Measurements from ENCODE around the gene STRIP2.
"Not testable (repeated sequence)": the region's sequence is repeated elsewhere in the genome, so short reads cannot be mapped to it uniquely, and the experiment has no call there.

STRIP2 gene

DNA sequence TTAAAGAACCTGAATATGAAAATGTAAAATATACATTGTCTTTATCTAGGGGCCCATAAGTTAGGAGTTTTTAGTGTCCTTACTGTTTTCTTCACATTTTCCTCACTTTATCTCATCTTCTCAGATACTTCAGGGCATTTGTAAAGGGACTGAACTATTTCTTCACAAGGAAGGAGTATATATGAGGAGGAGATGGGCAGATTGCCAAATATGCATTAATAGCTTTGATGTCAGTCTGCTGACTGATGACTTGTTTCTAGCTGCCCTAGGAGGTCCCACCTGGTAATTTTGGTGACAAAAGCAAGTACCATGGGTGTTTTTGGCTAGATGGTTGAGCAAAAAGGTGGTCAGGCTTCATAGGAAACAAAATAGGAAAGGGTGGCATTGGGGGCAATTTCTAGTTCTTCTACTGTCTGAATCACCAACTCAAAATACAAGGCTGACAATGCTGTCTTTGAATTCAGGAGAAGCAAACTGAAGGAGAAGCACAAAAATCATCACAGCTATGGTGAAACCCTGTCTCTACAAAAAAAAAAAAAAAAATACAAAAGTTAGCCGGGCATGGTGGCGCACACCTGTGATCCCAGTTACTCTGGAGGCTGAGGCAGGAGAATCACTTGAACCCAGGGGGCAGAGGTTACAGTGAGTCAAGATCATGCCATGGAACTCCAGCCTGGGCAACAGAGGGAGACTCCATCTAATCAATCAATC, 10.4 kb upstream of the STRIP2 start:
- DNase-seq = no peak

DNA sequence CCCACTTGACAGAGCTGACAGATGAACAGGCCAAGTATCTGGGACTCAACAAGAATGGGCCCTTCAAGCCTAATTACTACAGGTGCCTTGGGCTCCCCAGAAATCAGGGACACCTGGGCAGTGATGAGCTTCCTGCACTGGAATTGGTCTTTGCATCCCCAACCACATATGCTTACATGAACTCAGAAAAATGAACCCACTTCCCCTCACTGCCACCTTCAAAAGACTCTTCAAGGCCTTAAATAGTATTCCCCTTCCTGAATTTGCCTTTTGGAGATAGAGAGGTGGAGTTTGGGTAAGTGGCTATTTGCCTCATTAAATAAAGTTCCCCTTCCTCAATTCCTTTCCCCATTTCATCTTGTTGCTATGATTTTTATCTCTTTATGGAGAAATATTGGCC, 7.8 kb upstream of the STRIP2 start:
- no peak for DNase-seq

DNA sequence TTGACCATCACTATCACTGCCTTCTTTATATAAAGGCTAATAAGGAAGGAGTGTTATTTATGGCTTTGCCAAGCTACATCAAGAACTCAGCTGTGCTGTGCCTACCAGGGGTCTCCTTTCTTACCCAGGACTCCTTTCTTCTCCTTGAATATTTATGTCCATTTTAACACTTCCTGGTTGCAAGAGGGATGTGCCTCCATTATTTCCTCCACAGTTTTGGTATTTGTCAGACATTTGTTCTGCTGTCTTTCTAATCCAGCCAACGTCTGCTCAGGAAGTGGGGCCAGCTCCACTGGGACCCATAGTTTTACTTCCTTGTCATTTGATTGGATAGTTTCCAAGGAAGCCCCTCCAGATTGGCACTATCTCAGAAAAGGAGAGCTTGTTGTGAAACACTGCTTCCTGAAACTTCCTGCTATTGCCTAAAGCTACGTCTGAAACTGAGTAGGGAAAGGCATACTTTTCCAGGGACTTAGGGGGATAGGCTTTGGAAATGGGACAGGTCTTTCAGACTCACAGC, 6.6 kb upstream of the STRIP2 start:
- DNase-seq = no peak

DNA sequence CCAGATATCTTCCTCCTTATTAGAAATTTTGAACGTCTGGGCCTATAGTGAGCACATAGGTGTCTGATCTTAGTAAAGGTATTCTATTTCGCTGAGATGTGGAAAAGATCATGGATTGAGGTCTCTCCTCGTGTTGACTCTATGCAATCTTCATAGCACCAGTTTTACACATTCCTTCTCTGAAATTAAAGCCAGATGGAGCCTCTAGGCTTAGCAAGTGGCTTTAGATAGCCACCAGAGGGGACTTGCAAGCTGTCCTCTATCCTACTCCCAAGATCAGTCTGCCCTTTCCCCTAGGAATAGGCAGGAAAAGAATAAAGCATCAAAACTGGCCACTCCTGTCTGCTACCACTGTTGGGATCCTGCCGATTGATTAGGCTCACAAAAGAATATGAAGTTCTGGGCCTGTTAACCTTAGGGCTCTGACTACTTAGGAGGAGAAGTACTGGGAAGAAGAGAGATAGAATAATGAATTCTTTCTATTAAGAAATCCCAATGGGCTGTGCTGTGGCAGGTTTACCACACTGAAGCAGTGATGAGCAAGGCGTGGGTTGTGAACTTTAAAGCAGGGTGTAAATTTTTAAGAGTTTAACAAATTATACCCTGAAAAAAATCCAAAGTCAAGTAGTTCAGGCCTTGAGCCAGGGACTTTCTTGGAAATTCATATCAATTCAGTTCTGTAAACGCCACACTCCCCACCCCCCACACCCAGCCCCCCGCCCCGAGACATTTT, 2.2 kb upstream of the STRIP2 start:
- no peak for DNase-seq

DNA sequence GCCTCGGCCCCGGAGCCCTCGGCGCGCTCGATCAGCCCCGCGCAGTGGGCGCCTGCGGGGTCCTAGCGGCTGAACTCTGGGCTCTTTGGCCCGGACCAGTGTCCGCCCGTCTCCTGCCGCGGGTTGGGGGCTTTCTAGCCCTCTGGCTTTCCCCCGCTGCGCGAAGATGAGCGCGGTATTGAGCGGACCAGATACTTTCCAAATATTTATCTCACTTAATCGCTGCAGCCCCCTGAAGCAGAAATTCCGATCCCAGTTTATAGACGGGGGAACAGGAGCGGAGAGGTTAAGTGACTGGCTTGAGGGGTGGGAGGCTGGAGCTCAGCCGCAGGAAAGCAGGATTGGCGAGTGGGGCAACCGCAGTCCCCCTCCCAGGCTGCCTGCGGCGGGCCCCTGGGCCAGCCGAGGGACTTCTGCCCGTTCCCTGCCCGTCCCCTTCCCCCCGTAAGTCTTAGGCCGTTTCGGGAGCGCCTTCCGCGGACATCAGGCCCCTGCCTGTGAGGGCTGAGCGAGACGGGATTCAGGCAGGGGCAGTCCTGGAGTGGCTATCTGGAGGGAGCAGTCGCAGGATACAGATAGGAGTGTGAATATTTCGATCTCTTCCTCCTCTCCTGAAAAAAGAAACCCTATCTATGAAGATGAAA, 565 bp downstream of the STRIP2 start:
- DNase-seq = no peak

DNA sequence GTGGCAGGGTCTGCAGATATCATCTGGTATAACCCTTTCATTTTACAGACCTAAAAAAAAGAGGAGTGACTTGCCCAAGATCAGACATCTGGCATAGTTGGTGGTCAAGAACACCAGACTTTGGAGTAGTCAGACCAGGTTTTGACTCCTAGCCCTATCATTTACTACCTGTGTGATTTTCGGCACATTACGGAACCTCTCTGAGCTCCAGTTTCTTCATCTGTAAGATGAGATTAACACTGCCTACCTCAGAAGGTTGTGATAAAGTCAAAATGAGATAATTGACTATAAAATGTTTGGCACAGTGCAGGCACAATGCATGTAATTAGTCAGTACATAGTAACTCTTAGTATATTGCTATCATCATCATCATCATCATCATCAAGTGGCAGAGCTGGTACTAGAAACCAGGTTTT, 1.2 kb downstream of the STRIP2 start:
- DNase-seq = no peak

DNA sequence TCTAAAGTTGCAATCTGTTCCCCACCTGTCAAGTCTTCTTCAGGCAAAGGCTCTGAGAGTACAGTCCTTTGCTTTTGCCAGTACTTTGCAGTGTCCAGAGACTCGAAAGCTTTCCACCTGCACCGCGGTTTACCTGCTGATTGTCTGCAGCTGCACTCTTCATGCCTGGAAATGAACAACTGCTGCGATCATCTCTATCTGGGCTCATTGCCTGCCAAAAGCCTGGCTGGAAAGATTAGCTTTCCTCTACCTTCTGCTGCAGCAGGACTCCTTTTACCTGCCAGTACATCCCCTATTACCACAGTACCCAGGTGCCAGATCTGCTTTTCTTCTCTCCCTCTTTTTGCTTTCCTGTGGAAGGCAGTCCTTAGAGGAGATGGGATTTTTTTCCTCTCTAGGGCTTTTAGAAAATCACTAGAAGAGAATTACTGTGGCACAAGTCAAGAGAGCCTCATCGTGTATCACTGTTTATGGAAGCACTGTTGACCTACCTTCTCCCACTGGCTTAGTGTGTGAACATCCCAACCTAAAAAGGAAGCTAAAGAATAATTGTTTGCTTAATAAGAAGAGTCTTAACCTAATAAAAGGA, 2.2 kb downstream of the STRIP2 start:
- DNase-seq = no peak

DNA sequence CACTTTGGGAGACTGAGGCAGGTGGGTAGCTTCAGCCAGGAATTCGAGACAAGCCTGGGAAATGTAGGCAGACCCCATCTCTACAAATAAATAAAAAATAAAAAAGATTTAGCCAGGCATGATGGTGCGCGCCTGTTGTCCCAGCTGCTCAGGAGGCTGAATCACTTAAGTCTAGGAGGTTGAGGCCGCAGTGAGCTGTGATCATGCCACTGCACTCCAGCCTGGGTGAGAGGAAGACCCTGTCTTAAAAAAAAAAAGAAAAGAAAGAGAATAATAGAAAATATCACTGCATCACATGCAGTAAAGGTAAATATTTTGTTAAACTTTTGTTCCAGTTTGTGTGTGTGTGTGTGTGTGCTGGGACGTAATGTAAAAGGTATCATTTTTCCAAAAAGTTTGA, 3.0 kb downstream of the STRIP2 start:
- DNase-seq = no peak

DNA sequence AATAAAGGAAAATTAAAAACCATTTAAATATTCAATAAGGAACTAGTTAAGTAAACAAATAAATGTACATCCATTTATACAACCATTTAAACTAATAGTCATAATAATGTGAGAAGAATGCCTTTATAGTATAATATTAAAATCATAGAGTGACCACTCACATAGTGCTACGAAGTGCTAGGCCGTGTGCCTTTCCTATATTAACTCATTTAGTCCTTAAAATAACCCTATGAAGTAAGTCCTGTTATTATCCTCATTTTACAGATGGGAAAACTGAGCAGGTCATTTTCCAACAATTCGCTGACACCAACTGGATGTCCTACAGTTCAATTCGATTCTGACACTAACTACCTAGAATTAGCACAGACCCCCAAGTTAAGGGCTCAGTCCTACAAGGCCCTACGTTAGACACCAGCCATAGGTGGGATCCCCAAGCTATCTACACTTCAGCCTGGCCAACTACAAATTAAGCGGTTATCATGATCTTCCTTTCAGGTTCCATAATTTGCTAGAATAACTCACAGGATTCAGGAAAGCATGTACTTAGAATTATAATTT, 4.1 kb downstream of the STRIP2 start:
- no peak for DNase-seq

DNA sequence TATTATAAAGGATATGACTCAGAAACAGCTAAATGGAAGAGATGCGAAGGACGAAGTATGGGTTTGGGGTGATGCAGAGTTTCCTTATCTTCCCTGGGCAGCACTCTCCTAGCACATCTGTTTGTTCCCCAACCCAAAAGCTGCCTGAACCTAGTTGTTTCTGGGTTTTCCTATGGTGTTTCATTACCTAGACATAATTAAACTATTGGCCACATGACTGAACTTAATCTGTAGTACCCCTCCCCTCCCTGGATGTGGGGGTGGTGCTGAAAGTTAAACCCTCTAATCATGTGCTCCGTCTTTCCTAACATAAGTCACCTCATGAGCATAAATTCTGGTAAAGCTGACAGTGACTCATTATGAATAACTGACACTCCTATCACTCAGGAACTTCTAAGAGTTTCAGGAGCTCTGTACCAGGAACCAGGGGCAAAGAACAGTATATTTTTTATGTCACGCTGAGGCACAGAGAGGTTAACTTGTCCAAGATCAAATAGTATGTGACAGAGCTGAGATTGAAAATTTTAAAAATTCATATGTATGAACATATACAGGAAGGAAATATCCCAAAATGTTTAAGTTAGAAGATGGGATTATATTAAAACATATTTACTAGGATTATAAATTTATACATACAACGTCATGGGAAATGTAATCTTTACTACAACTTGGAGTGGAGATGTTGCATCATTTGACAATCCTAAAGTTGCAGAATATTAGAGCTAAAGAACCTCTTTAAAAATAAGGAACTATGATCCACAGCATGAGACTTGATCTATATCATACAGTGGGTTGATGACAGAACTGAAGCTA, 4.8 kb downstream of the STRIP2 start:
- no peak for DNase-seq

DNA sequence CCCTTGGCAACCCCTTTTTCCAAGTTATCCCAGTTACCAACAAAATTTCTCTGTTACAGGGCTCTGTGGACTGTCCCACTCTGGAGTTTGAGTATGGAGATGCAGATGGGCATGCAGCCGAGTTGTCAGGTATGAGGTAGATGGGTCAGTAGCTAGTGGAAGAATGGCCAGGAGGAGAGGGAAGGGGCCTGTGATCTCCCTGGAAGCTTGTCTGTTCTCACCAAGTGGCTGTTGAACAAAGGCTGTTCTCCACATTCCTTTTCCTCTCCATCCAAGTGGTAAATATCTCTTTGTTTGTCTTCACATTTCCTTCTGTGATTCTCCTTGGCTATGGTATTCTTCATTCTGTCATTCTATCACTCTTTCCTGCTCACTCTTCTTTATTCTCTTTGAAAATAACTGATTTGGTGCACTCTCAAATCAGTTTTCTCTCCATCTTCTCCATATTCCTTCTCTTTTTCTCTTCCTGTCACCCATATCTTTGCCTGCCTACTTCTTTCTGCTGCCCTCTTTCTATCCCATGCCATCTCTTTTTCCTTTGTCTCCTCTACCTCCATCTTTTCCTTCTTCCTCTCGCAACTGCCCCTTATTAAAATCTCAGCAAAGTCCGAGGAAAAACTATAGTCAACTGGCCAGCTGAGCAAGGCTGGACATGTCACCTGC, 5.9 kb downstream of the STRIP2 start:
- no peak for DNase-seq

DNA sequence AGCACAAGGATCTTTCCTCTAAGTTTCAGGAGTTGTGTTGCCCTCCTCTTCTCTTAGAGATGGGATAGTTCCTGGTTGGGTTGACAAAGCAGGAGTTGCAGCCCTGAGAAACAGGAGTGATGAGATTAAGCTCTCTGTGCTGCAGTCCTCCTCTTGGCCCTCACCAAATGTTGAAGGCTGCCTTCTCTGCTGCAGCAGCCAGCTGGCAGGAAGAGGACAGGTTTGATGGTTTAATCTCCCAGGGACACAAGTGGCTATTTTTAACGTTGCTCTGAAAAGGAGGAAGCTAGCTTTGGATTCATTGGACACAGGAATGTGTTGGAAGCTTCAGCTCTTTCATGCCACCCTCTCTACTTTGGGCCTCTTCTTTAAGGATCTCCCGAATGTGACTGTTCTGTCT, 9.4 kb downstream of the STRIP2 start:
- no peak for DNase-seq

DNA sequence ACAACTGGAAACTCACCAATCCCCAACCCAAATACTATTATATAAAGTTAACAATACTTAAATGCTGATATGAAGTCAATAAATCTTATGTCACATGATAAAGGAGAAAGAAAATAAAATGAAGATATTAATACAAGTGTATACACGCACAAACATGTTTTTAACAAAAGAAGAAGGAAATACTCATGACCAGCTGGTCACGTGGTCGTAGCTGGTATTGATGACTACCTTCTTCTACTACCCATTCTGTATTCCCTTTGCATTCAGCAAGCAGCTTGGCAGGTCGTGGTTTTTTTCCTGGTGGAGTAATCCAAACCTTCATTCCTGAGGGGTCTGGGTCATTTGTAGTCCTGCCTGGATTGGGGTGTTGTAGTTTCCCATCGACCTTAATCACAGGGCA, 10.5 kb downstream of the STRIP2 start:
- not testable (repeated sequence) for DNase-seq

DNA sequence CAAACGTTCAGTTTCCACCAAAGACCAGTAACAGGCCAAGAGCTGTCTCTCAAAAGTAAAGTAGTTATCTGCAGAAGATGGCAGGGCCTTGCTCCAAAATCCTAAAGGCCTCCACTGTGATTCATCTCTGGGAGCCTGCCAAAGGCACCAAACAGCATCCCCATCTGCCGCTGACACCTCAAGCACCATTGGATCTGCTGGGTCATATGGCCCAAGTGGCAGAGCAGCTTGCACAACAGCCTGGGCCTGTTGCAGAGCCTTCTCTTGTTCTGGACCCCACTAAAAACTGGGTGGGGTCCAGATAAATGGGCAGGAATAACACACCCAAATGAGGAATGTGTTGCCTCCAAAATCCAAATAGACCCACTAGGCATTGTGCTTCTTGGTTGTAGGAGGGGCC, 12.7 kb downstream of the STRIP2 start:
- not testable (repeated sequence) for DNase-seq

DNA sequence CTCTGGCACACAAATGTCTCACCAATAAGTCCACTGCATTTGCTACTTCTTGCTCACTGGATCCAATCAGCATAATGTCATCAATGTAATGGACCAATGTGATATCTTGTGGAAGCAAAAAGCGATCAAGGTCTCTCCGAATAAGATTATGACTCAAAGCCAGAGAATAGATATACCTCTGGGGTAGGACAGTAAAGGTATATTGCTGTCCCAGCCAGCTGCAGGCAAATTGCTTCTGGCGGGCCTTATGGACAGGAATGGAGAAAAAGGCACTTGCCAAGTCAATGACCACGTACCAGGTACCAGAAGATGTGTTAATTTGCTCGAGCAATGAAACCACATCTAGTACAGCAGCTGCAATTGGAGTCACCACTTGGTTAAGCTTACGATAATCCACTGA, 13.2 kb downstream of the STRIP2 start:
- DNase-seq = not testable (repeated sequence)

DNA sequence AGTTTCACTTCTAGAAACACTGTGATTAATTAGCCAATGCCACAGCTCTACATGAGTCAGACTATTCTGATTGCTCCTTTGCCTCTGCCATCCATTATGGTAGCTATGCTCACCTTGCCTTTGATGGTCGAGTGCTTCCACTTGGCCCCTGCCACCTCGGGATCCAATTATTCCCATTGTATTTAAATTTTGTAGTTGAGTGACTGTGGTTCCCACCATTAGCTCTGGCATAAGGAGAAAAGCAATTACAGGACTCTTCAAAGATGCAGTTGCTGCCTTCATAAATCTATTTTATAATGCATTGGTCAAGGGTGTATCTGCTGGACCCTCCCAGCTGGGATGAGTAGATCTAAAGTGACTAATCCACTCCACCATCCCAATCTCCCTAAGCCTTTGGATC, 14.4 kb downstream of the STRIP2 start:
- not testable (repeated sequence) for DNase-seq

DNA sequence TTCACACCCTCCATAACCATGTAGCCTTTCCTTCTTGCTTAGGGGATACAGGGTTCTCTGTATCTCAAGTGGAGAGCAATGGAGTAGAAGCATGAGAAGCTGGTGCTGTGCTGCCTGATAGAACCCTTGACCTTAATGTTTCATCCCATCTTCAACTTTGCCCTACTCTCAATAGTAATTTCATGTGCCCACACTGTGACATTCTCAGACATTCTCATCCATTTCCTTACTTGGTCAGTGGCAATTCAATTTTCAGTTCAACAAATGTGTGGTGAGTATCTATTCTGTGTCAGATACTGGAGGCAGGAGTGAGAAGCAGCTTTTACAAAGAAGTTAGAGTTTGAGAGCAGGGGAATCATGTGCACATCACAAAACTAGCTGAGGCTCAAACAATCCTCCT, 16.1 kb downstream of the STRIP2 start:
- no peak for DNase-seq

DNA sequence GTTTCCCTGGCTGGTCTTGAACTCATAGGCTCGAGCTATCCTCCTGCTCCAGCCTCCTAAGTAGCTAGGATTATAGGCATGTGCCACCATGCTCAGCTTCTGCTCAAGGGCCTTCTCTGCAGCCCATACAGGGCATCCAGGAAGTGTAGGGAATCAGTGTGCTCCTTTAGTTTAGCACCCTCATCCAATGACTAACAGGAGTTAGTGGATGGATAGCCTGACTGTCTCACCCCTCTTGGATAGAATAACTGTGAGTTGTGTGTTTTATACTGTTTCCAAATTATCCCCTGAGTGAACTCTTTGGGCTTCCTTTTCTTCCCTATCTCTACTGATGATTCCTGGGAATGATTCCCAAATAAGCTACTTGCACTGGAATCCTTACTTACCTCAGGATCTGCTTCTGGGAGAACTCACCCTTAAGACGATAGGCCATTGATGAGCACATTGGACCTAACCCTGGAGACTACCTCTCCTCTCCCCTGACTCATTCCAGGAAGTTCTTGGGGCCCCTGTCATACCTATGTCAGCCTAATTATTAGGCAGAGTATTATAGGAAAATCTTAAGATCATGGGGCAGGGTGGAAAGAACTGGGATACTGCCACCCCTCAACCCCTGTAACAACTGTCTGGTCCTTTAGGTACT, 18.5 kb downstream of the STRIP2 start:
- no peak for DNase-seq

DNA sequence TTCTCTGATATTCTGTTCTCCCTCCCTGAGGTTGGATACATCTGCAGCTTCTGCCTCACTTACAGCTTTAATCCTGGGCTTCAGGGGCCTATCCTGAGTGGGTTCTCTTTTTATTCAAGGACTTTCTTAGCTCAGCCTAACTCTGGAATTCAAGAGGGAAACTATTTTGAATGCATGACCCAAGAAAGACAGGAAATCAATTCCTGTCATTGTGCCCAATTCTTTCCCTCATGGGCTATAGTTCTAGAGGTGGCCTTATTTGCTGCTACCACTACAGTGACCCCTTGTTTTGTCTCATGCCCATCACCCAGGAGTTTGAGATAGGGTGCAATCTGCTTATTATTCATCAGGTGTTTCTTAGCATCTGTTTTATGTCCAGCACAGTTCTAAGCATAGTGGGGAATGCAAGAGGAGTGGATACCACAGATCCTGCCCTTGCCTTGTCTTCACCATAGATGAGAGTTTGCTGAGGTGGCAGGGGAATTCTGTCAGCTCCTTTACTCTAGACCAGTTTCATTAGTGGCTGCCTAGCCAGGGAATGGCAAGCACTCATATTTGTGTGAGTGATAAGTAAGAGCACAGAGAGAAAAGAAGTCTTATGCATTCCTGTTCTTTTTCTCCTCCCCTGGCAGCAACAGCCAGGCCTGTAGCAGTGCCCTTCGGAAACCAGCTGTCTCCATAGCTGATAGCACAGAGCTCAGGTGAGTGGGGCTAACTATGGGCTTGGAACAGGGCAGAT, 19.4 kb downstream of the STRIP2 start:
- no peak for DNase-seq

DNA sequence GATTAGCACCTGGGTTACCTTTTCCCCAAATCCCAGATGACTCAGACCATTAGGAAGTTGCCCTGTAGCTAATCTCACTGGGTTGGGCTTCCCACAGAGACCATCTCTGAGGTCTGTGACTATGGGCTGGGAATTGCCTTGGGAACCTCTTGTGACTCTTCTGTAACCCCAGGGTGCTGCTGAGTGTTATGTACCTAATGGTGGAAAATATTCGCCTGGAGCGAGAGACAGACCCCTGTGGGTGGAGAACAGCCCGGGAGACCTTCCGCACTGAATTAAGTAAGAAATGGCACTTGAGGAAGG, 20.0 kb downstream of the STRIP2 start:
- no peak for DNase-seq

DNA sequence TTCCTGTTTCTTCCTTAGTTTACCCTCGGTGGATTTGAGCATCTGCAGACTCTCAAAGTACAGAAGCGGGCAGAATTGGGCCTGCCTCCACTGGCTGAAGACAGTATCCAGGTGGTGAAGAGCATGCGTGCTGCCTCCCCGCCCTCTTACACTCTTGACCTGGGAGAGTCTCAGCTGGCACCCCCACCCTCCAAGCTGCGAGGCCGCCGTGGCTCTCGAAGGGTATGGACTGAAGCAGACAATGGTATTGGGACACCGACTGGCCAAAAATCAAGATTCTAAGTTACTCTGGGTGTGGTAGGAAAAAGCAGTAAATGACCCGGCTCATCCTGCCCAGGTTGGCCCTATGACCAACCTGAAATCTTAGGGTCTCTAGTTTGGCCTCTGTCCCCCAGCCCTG, 22.2 kb downstream of the STRIP2 start:
- DNase-seq = no peak
